ENCODE data around the gene SETSIP.
"Not testable (repeated sequence)": the region's sequence is repeated elsewhere in the genome, so short reads cannot be mapped to it uniquely, and the experiment has no call there.

Gene SETSIP, protein sequence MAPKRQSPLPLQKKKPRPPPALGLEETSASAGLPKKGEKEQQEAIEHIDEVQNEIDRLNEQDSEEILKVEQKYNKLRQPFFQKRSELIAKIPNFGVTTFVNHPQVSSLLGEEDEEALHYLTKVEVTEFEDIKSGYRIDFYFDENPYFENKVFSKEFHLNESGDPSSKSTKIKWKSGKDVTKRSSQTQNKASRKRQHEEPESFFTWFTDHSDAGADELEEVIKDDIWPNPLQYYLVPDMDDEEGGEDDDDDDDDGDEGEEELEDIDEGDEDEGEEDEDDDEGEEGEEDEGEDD

DNA sequence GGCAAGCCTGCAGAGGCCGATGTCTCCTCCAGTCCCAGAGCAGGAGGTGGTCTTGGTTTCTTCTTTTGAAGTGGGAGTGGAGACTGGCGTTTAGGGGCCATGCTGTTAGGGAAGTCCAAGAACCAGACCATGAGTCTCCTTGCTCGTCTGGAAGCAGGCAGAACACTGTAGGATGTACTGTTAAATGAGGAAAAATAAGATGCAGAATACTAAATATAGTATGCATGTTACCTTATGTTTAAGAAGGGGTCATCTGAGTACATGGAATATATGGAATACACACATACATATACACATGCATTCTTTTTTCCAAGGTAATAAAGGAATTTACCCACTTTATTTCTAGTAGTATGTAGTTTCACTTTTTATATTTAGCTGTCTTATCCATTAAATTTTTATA is at the start of gene SETSIP:
Gene SETSIP (minus strand): TSS at position 101 of the 400 bp plus-strand sequence. CDS start 0 bp downstream, at position 101.
- DNase-seq (ENCODE audit: low spot score), result no peak

- DNase-seq (ENCODE audit: low spot score), result no peak
These were observed 48.7 kb upstream of the SETSIP start for GRCh38 chr1:92123868-92124267.

DNA sequence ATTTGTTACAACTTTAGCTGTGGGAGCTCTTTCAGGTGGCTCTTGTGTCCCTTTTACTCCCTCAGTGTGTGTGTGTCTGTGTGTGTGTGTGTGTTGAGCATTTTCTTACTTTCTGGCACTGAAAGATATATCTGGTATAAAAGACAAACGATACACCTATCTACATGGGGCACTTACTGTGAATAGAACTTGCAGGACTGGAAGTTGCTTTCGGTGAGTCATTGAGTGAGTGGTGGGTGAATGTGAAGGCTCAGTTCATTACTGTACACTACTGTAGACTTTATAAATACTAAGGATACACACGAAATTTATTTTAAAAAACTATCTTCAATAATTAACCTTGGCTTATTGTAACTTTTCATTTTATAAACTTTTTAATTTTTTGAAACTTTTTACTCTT is 43.6 kb upstream of the SETSIP start:
- DNase-seq (ENCODE audit: low spot score), result no peak

GRCh38 chr1:92117526-92117925 is 42.3 kb upstream of the SETSIP start:
- no peak for DNase-seq (ENCODE audit: low spot score)

DNA sequence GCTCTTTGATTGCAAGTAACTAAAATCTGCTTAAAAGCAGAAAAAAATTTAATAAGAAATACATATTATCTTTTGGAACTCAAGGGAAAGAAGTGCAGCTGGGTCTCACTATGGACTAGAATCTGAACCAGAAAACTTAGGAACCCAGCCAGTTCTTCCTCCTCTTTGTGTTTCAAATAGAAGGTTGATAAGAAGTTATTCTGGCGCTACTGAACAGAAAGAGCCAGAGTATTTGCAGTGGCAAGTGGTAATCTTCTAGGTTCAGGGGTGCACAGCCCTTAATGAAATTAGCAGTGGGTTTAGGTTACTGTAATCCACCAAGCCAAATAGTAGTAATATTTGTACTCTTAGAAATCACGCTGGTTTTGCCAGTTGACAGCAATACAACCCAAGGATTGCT is 33.4 kb upstream of the SETSIP start:
- no peak for DNase-seq (ENCODE audit: low spot score)

- no peak for DNase-seq (ENCODE audit: low spot score)
These were observed 30.4 kb upstream of the SETSIP start for GRCh38 chr1:92105546-92106081.

DNA sequence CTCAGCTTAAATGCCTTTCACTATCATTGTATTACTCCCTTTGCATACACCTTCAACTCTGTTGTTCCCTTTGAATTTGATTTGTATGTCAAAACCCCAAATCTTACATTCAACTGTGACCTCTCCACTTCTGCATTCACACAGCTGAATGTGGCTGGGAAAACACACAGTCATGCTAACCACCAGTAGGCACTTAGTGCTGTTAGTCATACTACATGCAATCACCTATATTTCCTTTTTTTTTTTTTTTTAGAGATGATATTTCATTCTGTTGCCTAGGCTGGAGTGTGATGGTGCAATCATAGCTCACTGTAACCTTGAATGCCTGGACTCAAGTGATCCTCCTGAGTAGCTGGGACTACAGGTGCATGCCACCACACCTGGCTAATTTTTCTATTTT is 21.1 kb upstream of the SETSIP start:
- DNase-seq (ENCODE audit: low spot score), result no peak

DNA sequence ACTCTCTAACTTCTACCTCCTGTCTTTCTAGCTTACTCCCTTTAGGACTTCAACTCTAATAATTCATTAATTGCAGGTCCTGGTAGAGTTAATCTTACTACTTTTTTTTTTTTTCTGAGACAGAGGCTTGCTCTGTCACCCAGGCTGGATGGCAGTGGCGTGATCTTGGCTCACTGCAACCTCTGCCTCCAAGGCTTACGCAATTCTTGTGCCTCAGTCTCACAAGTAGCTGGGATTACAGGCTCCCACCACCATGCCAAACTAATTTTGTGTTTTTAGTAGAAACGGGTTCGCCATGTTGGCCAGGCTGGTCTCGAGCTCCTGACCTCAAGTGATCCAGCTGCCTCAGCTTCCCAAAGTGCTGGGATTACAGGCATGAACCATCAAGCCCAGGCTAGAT is 20.7 kb upstream of the SETSIP start:
- no peak for DNase-seq (ENCODE audit: low spot score)

GRCh38 chr1:92094595-92094994 is 19.4 kb upstream of the SETSIP start:
- no peak for DNase-seq (ENCODE audit: low spot score)

DNA sequence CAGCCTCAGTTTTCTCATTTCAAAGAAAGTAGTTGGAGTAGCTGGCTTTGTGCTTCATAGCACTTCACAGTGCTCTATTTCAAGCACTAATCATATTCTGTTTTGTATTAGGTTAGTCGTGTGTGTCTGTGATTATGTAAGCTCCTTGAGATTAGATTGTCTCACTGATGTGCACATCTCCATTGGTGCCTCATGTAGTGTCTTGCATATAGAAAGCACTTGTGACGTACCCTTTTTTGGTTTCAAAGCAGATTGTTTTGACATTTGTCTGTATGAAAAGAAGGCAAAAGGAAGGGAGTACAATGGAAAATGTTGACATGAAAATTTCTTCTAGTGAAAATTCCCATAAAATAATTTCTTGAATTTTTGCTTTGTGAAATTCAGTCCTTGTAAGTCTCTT is 18.9 kb upstream of the SETSIP start:
- no peak for DNase-seq (ENCODE audit: low spot score)

DNA sequence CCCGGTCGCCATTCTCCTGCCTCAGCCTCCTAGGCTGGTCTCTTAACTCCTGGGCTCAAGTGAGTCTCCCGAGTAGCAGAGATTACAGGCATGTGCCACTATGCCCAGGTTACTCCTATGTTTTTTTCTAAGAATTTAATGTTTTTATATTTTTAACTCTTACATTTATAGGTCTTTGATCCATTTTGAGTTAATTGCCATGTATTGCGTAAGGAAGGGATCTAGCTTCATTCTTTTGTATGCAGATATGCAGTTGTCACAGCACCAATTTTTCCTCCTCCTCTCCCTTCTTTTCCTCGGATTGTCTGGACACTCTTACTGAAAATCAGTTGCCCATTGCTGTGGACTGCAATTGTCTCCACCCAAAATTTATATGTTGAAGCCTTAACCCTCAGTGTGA is 16.4 kb upstream of the SETSIP start:
- no peak for DNase-seq (ENCODE audit: low spot score)

- DNase-seq (ENCODE audit: low spot score), result no peak
These were observed 12.3 kb upstream of the SETSIP start for GRCh38 chr1:92087542-92087941.

- DNase-seq (ENCODE audit: low spot score), result no peak
These were observed 10.5 kb upstream of the SETSIP start for GRCh38 chr1:92085727-92086126.

DNA sequence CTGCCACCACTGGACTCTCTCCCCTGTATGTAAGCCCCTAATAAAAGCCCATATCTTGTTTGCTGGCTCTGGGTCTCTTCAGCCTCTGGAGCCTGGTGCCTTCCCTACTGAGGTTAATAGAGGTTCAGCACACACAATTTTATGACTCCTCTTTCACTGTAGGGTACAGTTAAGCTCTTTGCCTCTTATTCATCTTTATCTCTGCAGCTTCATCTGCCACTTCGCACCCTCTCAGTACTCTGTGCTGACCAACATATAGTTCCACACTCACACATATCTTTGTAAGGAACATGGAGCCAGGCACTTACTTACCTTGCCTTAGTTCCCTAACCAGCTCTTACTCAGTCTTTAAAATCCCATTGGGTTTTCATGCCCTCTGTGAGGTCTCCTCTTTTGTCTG is 9.4 kb upstream of the SETSIP start:
- DNase-seq (ENCODE audit: low spot score), result no peak

DNA sequence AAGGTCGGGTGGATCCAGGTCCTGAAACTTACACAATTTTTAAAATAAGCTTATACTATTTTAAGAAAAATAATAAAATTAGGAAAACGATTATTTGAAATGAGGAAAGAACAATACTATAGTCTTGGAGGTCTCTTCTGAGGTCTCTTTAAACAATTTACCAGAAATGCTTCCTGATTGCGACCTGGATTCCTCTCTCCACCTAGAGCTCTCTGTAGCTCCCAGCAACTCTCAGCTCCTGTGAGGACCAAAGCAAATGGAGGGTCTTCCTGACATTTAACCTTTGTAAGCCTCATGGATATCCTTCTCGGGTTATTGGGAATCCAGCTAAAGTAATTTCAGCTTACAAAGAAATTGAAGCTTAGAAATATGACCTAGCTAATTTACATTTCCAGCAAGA is 5.8 kb upstream of the SETSIP start:
- no peak for DNase-seq (ENCODE audit: low spot score)

DNA sequence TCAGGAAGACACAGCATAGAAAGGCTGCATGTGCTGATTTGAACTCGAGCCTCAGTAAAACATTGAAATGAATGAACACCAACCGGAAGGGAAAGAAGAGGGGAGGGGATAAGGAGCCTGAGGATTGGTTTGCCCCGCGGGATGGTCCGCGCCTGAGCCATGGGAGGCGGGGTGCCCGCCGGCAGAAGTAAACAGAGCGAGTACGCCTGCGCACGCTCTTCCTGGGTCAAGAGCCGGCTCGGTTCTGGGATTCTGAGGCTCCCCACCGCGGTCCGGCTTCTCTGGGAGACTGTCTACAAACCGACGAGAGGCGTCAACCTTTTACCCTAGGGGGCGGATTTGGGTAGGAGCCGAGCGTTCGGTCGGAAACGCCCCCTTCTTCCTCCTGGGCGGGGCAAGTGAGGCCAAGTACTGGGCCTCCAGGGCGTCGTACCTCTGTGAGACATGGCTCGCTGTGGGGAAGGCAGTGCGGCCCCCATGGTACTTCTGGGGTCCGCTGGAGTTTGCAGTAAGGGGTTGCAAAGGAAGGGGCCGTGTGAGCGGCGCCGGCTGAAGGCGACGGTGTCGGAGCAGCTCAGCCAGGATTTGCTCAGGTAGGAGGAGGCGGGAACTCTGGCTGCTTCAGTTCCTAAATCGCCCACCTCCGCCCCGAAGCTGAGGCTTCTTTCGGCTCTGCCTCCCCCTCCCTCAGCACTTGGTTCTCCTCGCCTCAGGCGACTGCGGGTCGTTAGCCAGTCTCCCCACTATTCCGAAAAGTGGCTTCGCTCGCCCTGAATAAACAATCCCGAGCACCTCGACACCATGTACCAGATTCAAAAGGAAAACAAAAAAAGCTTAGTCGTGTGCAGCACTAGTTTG is 5.1 kb upstream of the SETSIP start, which contains the start of gene BTBD8:
Gene BTBD8 (plus strand): TSS at position 218 of the 858 bp plus-strand sequence. CDS start 227 bp downstream, at position 445.
- DNase-seq (ENCODE audit: low spot score), result peak; percentile 95

- no peak for DNase-seq (ENCODE audit: low spot score)
These were observed 4.2 kb upstream of the SETSIP start for GRCh38 chr1:92079441-92079840.

DNA sequence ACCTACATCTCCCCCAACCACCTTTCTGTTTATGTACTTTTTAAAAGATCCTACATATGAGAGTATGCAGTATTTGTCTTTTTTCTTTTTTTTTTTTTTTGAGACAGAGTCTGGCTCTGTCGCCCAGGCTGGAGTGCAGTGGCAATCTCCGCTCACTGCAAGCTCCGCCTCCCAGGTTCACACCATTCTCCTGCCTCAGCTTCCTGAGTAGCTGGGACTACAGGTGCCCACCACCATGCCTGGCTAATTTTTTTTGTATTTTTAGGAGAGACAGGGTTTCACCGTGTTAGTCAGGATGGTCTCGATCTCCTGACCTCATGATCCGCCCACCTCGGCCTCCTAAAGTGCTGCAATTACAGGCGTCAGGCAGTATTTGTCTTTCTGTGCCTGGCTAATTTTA is 2.9 kb upstream of the SETSIP start:
- not testable (repeated sequence) for DNase-seq (ENCODE audit: low spot score)

GRCh38 chr1:92076363-92076762 is 1.2 kb upstream of the SETSIP start:
- no peak for DNase-seq (ENCODE audit: low spot score)

DNA sequence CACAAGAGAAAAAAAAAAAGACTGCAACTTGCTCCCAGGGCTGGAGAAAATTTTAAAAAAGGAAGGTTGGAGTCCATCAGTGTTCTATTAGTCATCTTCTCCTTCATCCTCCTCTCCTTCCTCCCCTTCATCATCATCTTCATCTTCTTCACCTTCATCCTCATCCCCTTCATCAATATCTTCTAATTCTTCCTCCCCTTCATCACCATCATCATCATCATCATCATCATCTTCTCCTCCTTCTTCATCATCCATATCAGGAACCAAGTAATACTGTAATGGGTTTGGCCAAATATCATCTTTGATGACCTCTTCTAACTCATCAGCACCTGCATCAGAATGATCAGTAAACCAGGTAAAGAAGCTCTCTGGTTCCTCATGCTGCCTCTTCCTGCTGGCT is 765 bp downstream of the SETSIP start:
- DNase-seq (ENCODE audit: low spot score), result not testable (repeated sequence)

DNA sequence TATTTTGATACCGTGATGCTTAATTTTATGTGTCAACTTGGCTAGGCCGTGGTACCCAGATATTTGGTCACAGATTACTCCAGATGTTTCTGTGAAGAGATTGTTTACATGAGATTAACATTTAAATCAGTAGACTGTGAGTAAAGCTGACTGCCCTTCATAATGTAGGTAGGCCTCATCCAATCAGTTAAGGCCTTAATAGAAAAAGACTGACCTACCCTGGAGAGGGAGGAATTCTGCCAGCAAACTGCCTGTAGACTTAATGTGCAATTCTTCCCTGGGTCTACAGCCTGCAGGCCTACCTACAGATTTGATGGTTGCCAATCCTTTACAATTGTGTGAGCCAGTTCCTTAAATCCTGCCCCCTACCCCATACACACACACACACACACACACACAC is 4.3 kb downstream of the SETSIP start:
- DNase-seq (ENCODE audit: low spot score), result no peak

- DNase-seq (ENCODE audit: low spot score), result no peak
These were observed 8.9 kb downstream of the SETSIP start for GRCh38 chr1:92066321-92066720.

DNA sequence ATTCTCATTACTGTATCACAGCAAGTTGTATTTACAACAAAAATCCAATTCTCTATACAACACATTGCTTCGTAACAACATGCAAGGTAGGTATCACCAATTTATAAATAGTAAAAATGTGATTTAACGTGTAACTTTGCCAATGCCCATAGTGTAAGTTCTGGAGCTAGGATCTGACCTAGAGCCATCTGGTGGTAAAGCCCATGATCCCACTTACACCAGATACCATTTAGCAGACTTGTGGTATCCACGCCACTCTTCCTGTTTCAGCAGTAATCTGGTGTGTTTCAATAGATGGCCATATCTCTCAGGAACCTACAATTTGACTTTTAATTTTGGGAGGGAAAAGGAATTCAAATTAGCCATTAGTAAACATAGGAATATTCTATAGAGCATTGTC is 10.2 kb downstream of the SETSIP start:
- no peak for DNase-seq (ENCODE audit: low spot score)
